GM19468 (cell line): ENCODE data around the gene HTT.

Experiments
- ATAC-seq: cut with Tn5 transposase; IDR thresholded peaks from one replicate; pipeline ENCODE4 v1.9.1; 2021; ENCODE audit warnings: mild to moderate bottlenecking, moderate library complexity, moderate number of reproducible peaks; ENCODE audit not compliant: unreplicated experiment; ENCODE audit errors: extremely low read depth

HTT gene

DNA sequence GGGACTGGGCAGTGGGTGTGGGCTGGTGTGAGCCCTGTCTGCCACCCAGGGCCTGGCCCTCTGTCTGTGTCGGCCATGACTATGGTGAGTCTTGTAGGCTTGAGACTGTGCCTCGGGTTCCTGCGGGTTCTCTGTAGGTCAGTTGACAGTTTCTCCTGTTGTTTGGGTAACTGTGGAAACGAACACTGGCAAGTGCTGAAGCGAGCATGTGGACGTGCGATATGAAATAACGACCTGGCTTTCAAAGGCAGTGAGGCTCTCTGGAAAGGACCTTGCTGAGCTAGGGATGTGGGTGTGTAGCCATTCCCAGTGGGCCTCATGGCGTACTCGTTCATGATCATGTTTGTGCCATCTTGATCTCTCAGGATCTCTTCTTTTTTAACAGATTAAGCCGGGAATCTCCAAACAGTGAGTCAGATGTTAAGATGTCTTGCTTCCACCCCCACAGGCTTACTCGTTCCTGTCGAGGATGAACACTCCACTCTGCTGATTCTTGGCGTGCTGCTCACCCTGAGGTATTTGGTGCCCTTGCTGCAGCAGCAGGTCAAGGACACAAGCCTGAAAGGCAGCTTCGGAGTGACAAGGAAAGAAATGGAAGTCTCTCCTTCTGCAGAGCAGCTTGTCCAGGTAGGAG, 41.3 kb downstream of the HTT start:
- no peak for ATAC-seq

DNA sequence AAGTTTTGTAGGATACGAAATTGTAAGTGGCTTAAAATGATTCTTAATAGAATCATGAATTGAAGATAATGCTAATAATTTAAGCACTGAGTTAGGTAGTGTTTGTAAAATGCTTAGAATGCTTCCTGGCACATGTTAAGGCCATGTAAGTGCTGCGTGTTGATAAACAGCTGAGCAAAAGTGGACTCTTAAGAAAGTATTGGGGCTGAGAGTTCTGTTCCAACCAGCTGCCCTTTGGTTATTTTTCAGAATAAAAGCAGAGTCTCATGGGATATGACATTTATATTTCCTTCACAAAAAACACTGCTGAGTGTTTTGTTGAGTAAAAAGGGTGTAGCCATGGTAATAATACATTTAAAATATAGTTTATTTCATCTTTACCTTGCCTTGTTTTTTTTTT, 42.5 kb downstream of the HTT start:
- ATAC-seq = no peak

DNA sequence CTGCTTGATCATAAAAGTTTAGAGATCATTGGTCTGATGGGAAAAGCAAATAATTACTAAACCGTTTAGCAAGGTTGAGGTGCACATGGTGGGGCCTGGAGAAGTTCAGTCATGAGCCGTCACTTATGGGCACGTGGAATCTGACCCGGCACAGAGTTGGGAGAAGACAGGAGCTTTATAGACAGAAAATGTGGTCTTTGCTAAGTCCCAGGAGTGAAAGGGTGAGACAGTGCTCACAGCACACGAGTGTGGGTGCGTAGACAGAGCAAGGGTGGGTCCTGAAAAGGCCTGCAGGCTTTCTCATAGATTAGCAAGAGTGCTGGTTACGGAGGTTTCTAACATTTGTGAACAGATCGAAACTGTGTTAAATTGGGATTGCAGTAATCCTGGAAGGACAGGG, 43.8 kb downstream of the HTT start:
- no peak for ATAC-seq

DNA sequence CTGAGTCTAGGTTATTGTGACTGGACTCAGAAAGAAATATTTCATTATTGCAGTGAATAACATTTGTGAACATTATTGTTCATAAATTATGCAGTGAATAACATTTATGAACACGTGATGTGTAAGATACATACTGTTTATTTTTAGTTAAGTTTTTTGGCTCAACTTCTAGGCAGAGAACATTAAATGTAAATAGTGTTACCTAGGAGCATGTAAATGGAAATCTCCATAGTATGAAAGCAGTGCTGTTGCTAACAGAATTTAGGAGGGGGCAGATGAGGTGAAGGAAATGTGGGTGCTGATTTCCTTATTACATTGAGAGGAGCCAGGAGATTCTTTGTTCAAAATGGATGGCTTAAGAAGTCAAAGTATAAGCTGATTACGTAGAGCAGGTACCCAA, 45.0 kb downstream of the HTT start:
- ATAC-seq = no peak

- no peak for ATAC-seq
These were observed 46.6 kb downstream of the HTT start for GRCh38 chr4:3121110-3121509.

- no peak for ATAC-seq
These were observed 47.1 kb downstream of the HTT start for GRCh38 chr4:3121596-3121995.

- no peak for ATAC-seq
These were observed 47.6 kb downstream of the HTT start for GRCh38 chr4:3122081-3122563.

DNA sequence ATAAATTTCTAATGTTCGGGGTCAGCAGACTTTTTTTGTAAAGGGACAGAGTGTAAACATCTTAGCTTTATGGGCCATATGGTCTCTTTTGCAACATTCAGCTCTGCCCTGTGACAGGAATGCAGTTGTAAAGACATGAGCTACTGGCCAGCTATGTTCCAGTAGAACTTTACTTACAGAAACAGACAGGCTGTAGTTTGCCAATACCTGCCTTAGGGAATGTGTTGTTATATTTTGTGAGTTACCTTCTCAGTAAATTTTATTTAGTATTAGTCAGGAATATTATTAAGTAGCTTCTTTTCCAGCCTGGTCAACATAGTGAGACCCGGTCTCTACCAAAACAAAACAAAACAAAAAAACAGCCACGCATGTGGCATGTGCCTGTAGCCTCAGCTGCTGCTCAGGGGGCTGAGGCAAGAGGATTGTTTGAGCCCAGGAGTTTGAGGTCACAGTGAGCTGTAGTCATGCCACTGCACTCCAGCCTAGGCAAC, 48.7 kb downstream of the HTT start:
- no peak for ATAC-seq

- no peak for ATAC-seq
These were observed 49.7 kb downstream of the HTT start for GRCh38 chr4:3124070-3124767.

DNA sequence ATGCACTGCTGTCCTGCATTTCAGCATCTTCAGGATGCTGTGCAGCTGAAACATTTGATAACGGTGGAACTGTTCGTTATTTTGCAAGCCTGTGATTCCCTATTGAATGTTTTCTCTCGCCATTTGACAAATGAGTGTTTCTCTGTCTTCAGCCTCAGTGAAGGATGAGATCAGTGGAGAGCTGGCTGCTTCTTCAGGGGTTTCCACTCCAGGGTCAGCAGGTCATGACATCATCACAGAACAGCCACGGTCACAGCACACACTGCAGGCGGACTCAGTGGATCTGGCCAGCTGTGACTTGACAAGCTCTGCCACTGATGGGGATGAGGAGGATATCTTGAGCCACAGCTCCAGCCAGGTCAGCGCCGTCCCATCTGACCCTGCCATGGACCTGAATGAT, 52.6 kb downstream of the HTT start:
- ATAC-seq = no peak

DNA sequence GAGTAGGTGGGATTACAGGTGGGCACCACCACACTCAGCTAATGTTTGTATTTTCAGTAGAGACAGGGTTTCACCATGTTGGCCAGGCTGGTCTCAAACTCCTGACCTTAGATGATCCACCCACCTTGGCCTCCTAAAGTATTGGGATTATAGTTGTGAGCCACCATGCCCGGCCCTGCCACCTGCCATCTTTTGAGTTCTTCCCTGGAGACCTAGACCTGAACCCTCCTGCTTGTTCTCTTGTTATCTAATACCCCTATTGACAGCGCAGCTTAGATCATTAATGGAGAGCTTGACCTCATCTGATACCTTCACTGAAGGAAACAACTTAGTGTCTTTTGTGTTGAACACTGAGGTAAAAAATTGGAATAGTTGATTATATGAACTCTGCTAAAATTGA, 53.6 kb downstream of the HTT start:
- ATAC-seq = no peak

GRCh38 chr4:3128976-3129375, 54.5 kb downstream of the HTT start:
- ATAC-seq = no peak

- ATAC-seq = no peak
These were observed 55.7 kb downstream of the HTT start for GRCh38 chr4:3130201-3130600.

DNA sequence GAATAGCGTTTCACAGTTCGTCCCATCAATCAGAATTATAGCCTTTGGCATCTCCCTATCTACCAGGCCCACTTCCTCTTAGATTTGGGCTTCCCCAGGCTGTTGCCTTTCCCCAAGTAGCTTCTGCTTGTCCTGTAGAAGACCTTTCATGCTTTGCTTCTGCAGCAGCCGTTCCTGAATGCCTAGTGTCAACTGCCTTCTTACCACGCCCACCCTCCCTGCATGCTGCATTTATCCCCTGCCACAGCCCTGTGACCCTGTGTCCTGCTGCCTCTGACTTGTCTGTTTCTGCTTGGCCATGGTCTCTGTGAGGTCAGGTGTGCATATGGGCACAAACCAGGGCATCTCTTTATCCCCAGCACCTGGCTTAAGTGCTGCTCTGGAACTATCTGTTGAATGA, 56.3 kb downstream of the HTT start:
- ATAC-seq = no peak

DNA sequence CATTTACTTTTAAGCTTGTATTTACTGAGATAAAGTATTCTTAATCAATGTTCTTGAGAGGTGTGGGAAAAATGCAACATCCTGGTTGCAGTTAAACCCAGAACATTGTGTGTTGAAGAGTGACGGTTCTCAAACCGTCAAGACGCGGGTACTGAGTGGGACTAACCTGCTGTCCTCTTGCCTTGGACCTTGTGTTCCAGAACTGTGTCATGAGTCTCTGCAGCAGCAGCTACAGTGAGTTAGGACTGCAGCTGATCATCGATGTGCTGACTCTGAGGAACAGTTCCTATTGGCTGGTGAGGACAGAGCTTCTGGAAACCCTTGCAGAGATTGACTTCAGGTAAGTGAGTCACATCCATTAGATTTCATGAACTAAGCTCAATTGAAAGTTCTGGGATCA, 59.7 kb downstream of the HTT start:
- ATAC-seq = no peak

DNA sequence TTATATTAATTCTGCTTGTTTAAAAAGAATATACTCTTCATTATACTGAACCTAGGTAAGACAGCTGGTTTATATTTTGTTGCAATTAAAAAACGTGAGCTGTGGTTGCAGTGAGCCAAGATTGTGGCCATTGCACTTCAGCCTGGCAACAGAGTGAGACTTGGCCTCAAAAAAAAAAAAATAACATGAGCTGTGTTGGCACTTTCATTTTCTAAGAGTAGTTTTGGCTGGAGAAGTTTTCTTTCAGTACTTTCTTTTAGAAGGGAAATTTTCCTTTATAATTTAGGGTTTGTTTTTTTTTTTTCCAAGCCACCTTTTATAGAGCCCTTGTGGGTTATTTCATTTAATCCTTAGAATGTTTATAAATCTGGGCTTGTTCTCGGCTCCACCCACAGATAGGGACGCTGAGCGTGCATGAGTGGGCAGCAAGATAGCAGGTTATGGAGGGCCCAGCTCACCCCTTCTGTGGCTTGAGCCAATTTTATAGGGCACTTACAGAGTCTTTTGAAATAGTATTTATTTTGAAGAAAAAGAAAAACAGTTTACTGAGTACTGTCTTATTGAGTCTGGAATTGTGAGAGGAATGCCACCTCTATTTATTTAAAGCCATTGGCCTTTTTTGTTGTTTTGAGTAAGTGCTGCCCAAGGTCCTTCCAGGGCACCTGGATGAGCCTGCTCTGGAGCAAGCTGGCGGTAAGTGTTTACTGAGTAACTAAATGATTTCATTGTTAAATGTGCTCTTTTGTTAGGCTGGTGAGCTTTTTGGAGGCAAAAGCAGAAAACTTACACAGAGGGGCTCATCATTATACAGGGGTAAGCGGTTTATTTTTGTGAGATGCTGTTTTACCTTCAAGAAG, 60.9 kb downstream of the HTT start:
- ATAC-seq = no peak

DNA sequence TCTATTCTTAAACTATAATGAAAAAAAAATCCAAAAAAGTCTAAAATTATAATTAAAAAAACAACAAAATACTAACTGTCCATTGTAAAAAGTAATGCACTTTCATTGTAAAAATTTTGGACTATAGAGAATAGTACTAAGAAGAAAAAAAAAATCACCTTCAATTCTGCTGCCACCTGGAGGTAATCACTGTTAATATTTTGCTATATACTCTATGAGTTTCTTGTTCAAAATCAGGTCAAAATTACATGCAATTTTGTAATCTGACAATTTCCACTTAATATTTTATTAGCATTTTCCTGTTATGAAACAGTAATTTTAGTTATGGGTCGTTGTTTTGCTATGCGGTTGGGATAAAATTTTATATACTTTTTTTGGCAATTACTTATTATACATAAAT, 62.0 kb downstream of the HTT start:
- no peak for ATAC-seq

DNA sequence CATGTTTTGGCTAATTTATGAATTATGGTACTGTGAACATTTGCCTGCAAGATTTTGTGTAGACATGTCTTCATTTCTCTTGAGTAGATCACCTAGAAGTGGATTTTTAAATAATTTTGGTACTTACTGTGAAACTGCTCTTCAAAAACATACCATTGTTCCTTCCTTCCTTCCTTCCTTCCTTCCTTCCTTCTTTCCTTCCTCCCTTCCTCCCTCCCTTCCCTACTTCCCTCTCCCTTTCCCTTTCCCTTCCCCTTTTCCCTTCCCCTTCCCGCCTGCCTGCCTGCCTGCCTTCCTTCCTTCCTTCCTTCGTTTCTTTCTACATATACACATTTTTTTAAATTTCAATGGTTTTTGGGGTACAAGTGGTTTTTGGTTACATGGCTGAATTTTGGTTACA, 63.4 kb downstream of the HTT start:
- ATAC-seq = no peak

DNA sequence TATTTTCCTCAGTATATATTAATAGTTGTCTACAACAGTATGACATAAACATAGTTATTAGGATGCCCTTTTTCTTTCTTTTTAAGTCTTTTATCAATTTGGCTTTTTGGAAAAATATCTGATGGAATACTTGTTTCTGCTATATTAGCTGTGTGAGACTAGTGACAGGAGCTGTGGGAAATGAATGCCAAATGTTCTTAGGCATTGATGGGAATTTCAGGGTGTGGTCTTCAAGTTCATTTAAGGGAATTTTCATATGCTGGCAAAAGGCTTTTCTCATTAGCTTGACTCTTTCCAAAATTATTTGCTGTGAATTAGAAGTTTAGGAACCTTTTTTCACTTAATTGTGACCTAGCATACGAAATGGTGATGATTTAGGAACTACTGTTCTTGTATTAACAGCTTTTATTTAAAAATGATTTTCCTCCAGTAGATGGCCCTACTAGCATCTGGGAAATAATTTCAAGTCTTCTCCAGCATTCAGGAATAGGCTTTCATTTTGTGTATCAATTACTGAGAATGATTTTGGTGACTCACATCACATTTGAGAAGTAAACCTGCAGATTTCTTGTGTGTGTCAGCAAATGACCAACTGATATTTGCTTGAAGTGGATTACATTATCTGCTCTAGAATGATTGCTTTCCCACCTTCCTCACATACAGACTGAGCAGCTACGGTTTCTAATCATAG, 70.9 kb downstream of the HTT start:
- ATAC-seq = no peak

DNA sequence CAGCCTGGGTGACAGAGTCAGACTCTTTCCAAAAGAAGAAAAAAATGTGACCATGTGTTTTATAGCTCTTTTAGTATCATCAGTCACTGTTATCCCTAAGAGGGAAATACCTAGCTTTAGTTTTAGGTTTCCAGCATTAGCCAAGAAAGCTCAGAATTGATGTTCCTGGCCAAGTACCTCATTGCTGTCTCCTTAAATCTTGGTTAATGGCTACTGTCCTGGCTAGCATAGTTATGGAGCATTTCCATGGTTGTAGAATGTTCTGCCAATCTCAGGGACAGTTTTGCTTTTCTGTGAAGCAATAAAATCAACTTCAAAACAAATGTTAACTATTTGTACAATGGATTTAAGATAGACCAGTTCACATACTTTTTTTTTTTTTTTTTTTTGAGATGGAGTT, 74.4 kb downstream of the HTT start:
- ATAC-seq = no peak
